GM12872 (cell line): Measurements from ENCODE around the gene TNFSF13B.

Source experiments
- CTCF ChIP-seq: IDR thresholded peaks from 3 replicates; pipeline ENCODE4 v1.5.1; 2011; ENCODE audit warnings: low read depth, mild to moderate bottlenecking, low read length, moderate library complexity; ENCODE audit not compliant: insufficient read depth

Gene TNFSF13B

GRCh38 chr13:108326309-108326708 is 56.8 kb downstream of the TNFSF13B start:
- TF ChIP-seq CTCF, result no peak

- no peak for TF ChIP-seq CTCF
Observed at GRCh38 chr13:108328848-108329247, 59.3 kb downstream of the TNFSF13B start.

GRCh38 chr13:108332791-108333190 is 63.3 kb downstream of the TNFSF13B start:
- TF ChIP-seq CTCF, result no peak

GRCh38 chr13:108342369-108343289 is 73.1 kb downstream of the TNFSF13B start:
- TF ChIP-seq CTCF, result peak; percentile 43; the same call in 2 of the 3 replicates

- TF ChIP-seq CTCF, result no peak
Observed at GRCh38 chr13:108345016-108345415, 75.5 kb downstream of the TNFSF13B start.

GRCh38 chr13:108346376-108346775 is 76.9 kb downstream of the TNFSF13B start:
- TF ChIP-seq CTCF, result no peak

GRCh38 chr13:108349269-108349668 is 79.8 kb downstream of the TNFSF13B start:
- no peak for TF ChIP-seq CTCF
